Glutamatergic neuron (in vitro differentiated cells): ENCODE results near the gene MAMDC2. TPM values are rescaled to one million over a fixed set of nuclear protein-coding genes. Genes with fewer than 3 reads are reported as not detected.

ENCODE experiments used
- DNase-seq: peaks from one replicate; pipeline ENCODE4 v3.0.0; 2022
- H3K27ac Mint-ChIP-seq: one replicate; pipeline ENCODE4 v1.8.0; 2020; ENCODE audit warnings: mild to moderate bottlenecking, mixed read lengths, inconsistent platforms; ENCODE audit not compliant: unreplicated experiment
- H3K27me3 Mint-ChIP-seq: one replicate; pipeline ENCODE4 v1.8.0; 2020; ENCODE audit warnings: mild to moderate bottlenecking, moderate library complexity, mixed read lengths, inconsistent platforms; ENCODE audit not compliant: unreplicated experiment
- H3K36me3 Mint-ChIP-seq: one replicate; pipeline ENCODE4 v1.8.0; 2020; ENCODE audit warnings: mild to moderate bottlenecking, mixed read lengths, inconsistent platforms; ENCODE audit not compliant: unreplicated experiment
- H3K4me1 Mint-ChIP-seq: one replicate; pipeline ENCODE4 v1.8.0; 2020; ENCODE audit warnings: mild to moderate bottlenecking, low read depth, mixed read lengths, inconsistent platforms; ENCODE audit not compliant: unreplicated experiment
- H3K4me3 Mint-ChIP-seq: one replicate; pipeline ENCODE4 v1.8.0; 2020; ENCODE audit warnings: mild to moderate bottlenecking, mixed read lengths, inconsistent platforms; ENCODE audit not compliant: unreplicated experiment
- H3K9me3 Mint-ChIP-seq: one replicate; pipeline ENCODE4 v1.8.0; 2020; ENCODE audit warnings: mild to moderate bottlenecking, moderate library complexity, mixed read lengths, inconsistent platforms; ENCODE audit not compliant: unreplicated experiment
- total RNA-seq: library from RNA; stranded (reverse); fragmentation: NEBNext Ultra II Directional; extraction: Animal tissue kit (Norgen Biotek cat#: 25700); gene quantifications from one replicate; pipeline ENCODE4 v1.2.1, GENCODE V29; 2021; ENCODE audit not compliant: unreplicated experiment
- TF ChIP-seq, protein P1 (sequence below): fragments of 200-600 bp; sonication (generic); IDR thresholded peaks from one replicate; pipeline ENCODE4 v1.5.0; 2021; ENCODE audit not compliant: partially characterized antibody, unreplicated experiment

MAMDC2 gene
- total RNA-seq, 1 donor from 2014 or later = 0.22 TPM

DNA sequence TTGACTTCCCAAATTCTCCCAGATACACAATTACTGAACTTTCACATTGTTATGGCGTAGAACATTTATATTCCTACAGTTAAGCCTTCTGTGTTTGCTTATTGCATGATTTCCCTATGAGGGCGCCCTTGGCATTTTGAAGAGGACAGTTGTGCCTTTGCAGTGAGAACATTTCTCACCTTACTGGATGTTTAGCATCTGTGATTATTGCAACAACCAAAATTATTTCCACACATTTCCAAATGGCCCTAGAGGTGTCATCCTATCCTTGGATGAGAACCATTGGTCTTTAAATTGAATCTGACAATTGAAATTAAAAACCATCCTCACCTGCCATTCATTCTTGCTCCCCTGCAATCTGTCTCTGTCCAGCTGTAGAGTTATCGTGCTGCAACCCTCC, 104.0 kb downstream of the MAMDC2 start:
- Mint-ChIP-seq H3K4me1 (no peaks in the 10 kb centered on the region), H3K4me3 (no peak overlapping the region), H3K36me3 (no peaks in the 10 kb centered on the region), H3K27me3 (no peaks in the 10 kb centered on the region), H3K27ac (no peak overlapping the region), H3K9me3 (no peaks in the 10 kb centered on the region)
- no peak for DNase-seq
- TF ChIP-seq, protein P1, sequence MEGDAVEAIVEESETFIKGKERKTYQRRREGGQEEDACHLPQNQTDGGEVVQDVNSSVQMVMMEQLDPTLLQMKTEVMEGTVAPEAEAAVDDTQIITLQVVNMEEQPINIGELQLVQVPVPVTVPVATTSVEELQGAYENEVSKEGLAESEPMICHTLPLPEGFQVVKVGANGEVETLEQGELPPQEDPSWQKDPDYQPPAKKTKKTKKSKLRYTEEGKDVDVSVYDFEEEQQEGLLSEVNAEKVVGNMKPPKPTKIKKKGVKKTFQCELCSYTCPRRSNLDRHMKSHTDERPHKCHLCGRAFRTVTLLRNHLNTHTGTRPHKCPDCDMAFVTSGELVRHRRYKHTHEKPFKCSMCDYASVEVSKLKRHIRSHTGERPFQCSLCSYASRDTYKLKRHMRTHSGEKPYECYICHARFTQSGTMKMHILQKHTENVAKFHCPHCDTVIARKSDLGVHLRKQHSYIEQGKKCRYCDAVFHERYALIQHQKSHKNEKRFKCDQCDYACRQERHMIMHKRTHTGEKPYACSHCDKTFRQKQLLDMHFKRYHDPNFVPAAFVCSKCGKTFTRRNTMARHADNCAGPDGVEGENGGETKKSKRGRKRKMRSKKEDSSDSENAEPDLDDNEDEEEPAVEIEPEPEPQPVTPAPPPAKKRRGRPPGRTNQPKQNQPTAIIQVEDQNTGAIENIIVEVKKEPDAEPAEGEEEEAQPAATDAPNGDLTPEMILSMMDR = no peak

DNA sequence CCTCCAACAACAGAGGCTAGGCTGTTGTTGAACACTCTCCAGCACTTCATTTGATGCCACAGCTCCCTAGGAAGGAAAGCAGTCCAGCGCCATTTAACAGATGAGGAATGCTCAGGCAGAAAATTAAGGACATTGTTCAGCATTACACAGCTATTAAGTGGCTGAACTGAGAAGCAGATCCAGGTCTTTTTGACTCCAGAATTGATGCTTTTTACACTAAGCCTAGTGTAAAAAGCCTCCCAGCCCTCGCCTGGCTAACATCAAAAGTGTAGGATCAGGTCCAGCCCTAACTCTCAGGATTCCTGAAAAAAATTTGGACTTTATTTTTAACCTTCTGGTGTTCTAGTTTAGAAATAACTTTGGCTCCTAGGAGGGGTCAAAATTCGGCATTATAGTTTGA, 108.7 kb downstream of the MAMDC2 start:
- no peaks in the 10 kb centered on the region for H3K36me3 Mint-ChIP-seq
- TF ChIP-seq, protein P1 = no peak
- H3K27me3 Mint-ChIP-seq = peaks cover 6% of the 10 kb centered on the region
- H3K27ac Mint-ChIP-seq = no peak overlapping the region
- H3K4me1 Mint-ChIP-seq = no peaks in the 10 kb centered on the region
- H3K4me3 Mint-ChIP-seq = no peak overlapping the region
- H3K9me3 Mint-ChIP-seq = peaks cover 3% of the 10 kb centered on the region
- no peak for DNase-seq

DNA sequence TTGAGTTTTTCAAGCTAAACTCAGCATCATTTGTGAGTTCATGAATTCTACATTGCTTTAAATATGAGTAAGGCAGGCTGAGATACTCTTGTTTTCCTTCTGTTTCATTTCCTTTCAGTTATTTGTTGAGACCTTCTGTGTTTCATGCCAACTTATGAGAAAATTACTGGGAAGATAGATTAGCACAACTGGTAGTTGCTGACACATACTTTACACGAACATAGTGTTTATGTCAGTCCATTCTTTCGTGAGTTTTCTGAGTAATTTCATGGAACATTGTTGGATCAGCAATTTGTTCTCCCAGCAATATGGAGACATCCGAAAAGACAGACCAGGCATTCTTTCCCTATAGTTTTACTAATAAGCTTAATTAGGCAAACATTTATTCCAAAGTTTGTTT, 113.1 kb downstream of the MAMDC2 start:
- H3K9me3 Mint-ChIP-seq = peaks cover 4% of the 10 kb centered on the region
- H3K36me3 Mint-ChIP-seq = no peaks in the 10 kb centered on the region
- no peak for DNase-seq
- TF ChIP-seq, protein P1 = no peak
- peaks cover 16% of the 10 kb centered on the region for H3K4me1 Mint-ChIP-seq
- peaks cover 11% of the 10 kb centered on the region for H3K27me3 Mint-ChIP-seq
- no peak overlapping the region for H3K4me3 Mint-ChIP-seq
- no peak overlapping the region for H3K27ac Mint-ChIP-seq

DNA sequence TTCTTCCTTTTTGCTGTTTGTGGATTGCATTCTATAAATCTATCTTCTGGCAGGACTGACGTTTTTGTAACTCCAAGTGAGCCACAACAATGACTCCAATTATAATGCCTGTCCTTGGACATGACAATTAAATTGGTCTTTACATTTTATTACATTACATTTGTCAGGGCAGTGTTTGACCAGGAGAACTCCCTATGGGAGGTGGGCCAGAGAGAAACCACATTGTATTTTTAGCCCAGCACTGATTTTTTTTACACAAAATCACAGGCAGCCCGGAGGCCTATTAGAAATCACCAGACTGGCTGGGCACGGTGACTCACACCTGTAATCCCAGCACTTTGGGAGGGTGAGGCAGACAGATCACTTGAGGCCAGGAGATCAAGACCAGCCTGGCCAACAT, 116.0 kb downstream of the MAMDC2 start:
- Mint-ChIP-seq H3K4me3 (no peak overlapping the region), H3K4me1 (peaks cover 16% of the 10 kb centered on the region), H3K9me3 (peaks cover 4% of the 10 kb centered on the region), H3K27ac (peak overlapping the region; percentile 63), H3K36me3 (no peaks in the 10 kb centered on the region), H3K27me3 (peaks cover 11% of the 10 kb centered on the region)
- no peak for DNase-seq
- TF ChIP-seq, protein P1 = no peak

DNA sequence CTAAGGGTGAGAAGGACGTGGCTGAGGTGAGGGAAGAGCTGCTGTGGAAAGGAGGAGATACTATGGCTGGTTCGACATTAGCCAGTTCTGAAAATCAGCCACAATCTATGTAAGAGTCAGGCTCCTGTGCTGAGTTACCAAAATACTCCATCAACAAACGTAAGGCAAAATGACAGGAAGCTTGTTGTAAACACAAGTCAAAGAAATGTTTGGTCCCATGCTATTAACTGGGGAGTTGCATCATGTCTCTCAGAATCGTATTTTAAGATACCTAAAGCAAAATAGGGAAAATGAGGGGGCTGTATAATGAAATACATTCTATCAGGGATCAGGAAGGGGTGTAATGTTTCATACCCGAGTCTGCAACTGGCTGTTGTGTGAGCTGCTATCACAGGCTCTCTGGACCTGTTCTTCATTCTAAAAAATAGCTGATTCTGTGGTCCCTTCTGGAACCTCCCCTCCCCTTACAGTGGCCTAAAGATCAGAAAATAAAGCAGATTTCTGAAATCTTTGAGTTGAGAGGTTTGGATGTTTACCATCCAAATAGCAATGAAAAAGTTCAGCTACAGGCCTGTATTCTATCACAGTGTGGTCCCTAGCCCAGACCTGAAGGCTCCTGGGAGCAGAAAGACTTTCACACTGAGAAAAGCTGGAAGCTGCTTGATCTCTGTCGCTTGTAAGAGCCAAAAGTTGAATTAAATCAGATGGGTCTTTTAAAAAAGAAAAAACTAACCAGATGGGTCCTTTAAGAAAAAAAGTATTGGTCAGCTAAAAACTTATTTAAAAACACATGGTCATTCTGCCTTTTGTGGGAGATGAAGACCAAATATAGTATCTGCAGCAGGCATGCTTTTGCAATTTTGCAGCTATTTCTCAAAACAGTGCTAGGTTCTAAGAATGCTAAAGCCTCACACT, 117.3 kb downstream of the MAMDC2 start:
- H3K9me3 Mint-ChIP-seq = peaks cover 1% of the 10 kb centered on the region
- peaks cover 19% of the 10 kb centered on the region for H3K4me1 Mint-ChIP-seq
- DNase-seq = no peak
- H3K27me3 Mint-ChIP-seq = peaks cover 5% of the 10 kb centered on the region
- H3K27ac Mint-ChIP-seq = no peak overlapping the region
- H3K36me3 Mint-ChIP-seq = no peaks in the 10 kb centered on the region
- TF ChIP-seq, protein P1 = no peak
- H3K4me3 Mint-ChIP-seq = no peak overlapping the region
